ENCODE data around the gene EPHB1. TPM values are rescaled to one million over a fixed set of nuclear protein-coding genes. Genes with fewer than 3 reads are reported as not detected.

The EPHB1 gene
- total RNA-seq, 4 donors from 2014 or later, result 0.30 to 5.3 (median 2.6) TPM

- H3K36me3 ChIP-seq, result no peaks in the 10 kb centered on the region
- no peak for TF ChIP-seq CTCF (IDR thresholded peaks at IDR 0.05)
- TF ChIP-seq POLR2A (IDR thresholded peaks at IDR 0.05), result no peak
- TF ChIP-seq EP300 (IDR thresholded peaks at IDR 0.05), result no peak
- H3K4me1 ChIP-seq, result no peaks in the 10 kb centered on the region
- H3K27me3 ChIP-seq, result no peaks in the 10 kb centered on the region
- no peaks in the 10 kb centered on the region for H3K9me3 ChIP-seq
- no peak overlapping the region for H3K27ac ChIP-seq
- H3K4me3 ChIP-seq, result no peak overlapping the region
- 77 to 82% methylated on average over 3 of the region's 3 CpGs for WGBS, 2 donors
- no peak for DNase-seq (ENCODE audit: low spot score in 2 of 2)
These were observed 37.5 kb upstream of the EPHB1 start for GRCh38 chr3:134757549-134758069.

GRCh38 chr3:134761213-134761612 lies 33.8 kb upstream of the EPHB1 start:
- H3K27ac ChIP-seq, result no peak overlapping the region
- no peaks in the 10 kb centered on the region for H3K4me1 ChIP-seq
- 44 to 59% methylated on average over 8 of the region's 8 CpGs for WGBS, 2 donors
- no peaks in the 10 kb centered on the region for H3K27me3 ChIP-seq
- no peaks in the 10 kb centered on the region for H3K9me3 ChIP-seq
- no peak for DNase-seq (ENCODE audit: low spot score in 2 of 2)
- H3K36me3 ChIP-seq, result no peaks in the 10 kb centered on the region
- no peak for TF ChIP-seq CTCF (IDR thresholded peaks at IDR 0.05)
- no peak for TF ChIP-seq EP300 (IDR thresholded peaks at IDR 0.05)
- TF ChIP-seq POLR2A (IDR thresholded peaks at IDR 0.05), result no peak
- no peak overlapping the region for H3K4me3 ChIP-seq

- 89 to 97% methylated on average over 4 of the region's 4 CpGs for WGBS, 2 donors
- TF ChIP-seq CTCF (IDR thresholded peaks at IDR 0.05) (no peak), EP300 (IDR thresholded peaks at IDR 0.05) (no peak), POLR2A (IDR thresholded peaks at IDR 0.05) (no peak)
- H3K27me3 ChIP-seq, result no peaks in the 10 kb centered on the region
- no peaks in the 10 kb centered on the region for H3K9me3 ChIP-seq
- DNase-seq (ENCODE audit: low spot score in 2 of 2), result no peak
- H3K36me3 ChIP-seq, result no peaks in the 10 kb centered on the region
- H3K4me1 ChIP-seq, result no peaks in the 10 kb centered on the region
- no peak overlapping the region for H3K27ac ChIP-seq
- H3K4me3 ChIP-seq, result no peak overlapping the region
These were observed 33.0 kb upstream of the EPHB1 start for GRCh38 chr3:134762016-134762415.

- 82 to 93% methylated on average over 2 of the region's 2 CpGs for WGBS, 2 donors
- H3K36me3 ChIP-seq, result no peaks in the 10 kb centered on the region
- H3K27me3 ChIP-seq, result no peaks in the 10 kb centered on the region
These were observed 29.6 kb upstream of the EPHB1 start for GRCh38 chr3:134765468-134765867.

GRCh38 chr3:134766290-134766689 lies 28.8 kb upstream of the EPHB1 start:
- no peak overlapping the region for H3K27ac ChIP-seq
- 67 to 94% methylated on average over 1 of the region's 1 CpG for WGBS, 2 donors
- H3K4me3 ChIP-seq, result no peak overlapping the region
- TF ChIP-seq CTCF (IDR thresholded peaks at IDR 0.05) (no peak), EP300 (IDR thresholded peaks at IDR 0.05) (no peak), POLR2A (IDR thresholded peaks at IDR 0.05) (no peak)
- no peaks in the 10 kb centered on the region for H3K36me3 ChIP-seq
- H3K9me3 ChIP-seq, result no peaks in the 10 kb centered on the region
- H3K27me3 ChIP-seq, result no peaks in the 10 kb centered on the region
- H3K4me1 ChIP-seq, result no peaks in the 10 kb centered on the region
- no peak for DNase-seq (ENCODE audit: low spot score in 2 of 2)

More at GRCh38 chr3:134765468-134765867, 29.6 kb upstream of the EPHB1 start:
- DNase-seq (ENCODE audit: low spot score in 2 of 2), result no peak
- Histone ChIP-seq H3K4me1 (no peaks in the 10 kb centered on the region), H3K9me3 (no peaks in the 10 kb centered on the region), H3K4me3 (no peak overlapping the region), H3K27ac (no peak overlapping the region)
- no peak for TF ChIP-seq POLR2A (IDR thresholded peaks at IDR 0.05)
- no peak for TF ChIP-seq EP300 (IDR thresholded peaks at IDR 0.05)
- no peak for TF ChIP-seq CTCF (IDR thresholded peaks at IDR 0.05)
